Neural cell (in vitro differentiated cells): ENCODE results near the gene SUSD3. TPM values are rescaled to one million over a fixed set of nuclear protein-coding genes. Genes with fewer than 3 reads are reported as not detected.

ENCODE experiments used
- H2AFZ ChIP-seq: fragments of 200-600, 300-800 bp; sonication (generic), shearing (Covaris generic); 2 replicates; pipeline ENCODE4 v1.6.0; 2014; ENCODE audit warnings: low read depth, mild to moderate bottlenecking, antibody characterized with exemption, low read length, moderate library complexity
- H3F3A ChIP-seq: fragments of 200-600 bp; shearing (Covaris generic); 2 replicates; pipeline ENCODE4 v1.6.1; 2016; ENCODE audit warnings: mild to moderate bottlenecking, moderate library complexity, mixed read lengths, antibody characterized with exemption, low read length; ENCODE audit not compliant: insufficient read depth, poor library complexity, severe bottlenecking
- H3K27ac ChIP-seq: fragments of 200-600, 300-800 bp; sonication (generic), shearing (Covaris generic); 2 replicates; pipeline ENCODE4 v1.5.1; 2014; ENCODE audit warnings: mild to moderate bottlenecking, low read length, moderate library complexity
- H3K27me3 ChIP-seq: fragments of 300-800, 200-600 bp; sonication (generic), shearing (Covaris generic); 2 replicates; pipeline ENCODE4 v1.6.0; 2014; ENCODE audit warnings: mild to moderate bottlenecking, low read depth, low read length, moderate library complexity; ENCODE audit not compliant: insufficient read depth
- H3K36me3 ChIP-seq: fragments of 300-800, 200-600 bp; sonication (generic), shearing (Covaris generic); 2 replicates; pipeline ENCODE4 v1.5.1; 2014; ENCODE audit warnings: mild to moderate bottlenecking, antibody characterized with exemption, low read length, moderate library complexity; ENCODE audit not compliant: insufficient read depth
- H3K4me2 ChIP-seq: fragments of 300-800, 200-600 bp; sonication (generic), shearing (Covaris generic); 2 replicates; pipeline ENCODE4 v1.6.0; 2014; ENCODE audit warnings: mild to moderate bottlenecking, low read length
- H3K4me3 ChIP-seq: fragments of 300-800, 200-600 bp; sonication (generic), shearing (Covaris generic); 2 replicates; pipeline ENCODE4 v1.5.1; 2014; ENCODE audit warnings: mild to moderate bottlenecking, low read length, moderate library complexity
- H3K79me2 ChIP-seq: fragments of 200-600 bp; shearing (Covaris generic); replicated peaks from 2 replicates; pipeline ENCODE4 v1.6.0; 2014; ENCODE audit warnings: mild to moderate bottlenecking, low read length, moderate library complexity; ENCODE audit not compliant: insufficient read depth
- H3K9ac ChIP-seq: fragments of 300-800, 200-600 bp; sonication (generic), shearing (Covaris generic); 2 replicates; pipeline ENCODE4 v1.6.1; 2016; ENCODE audit warnings: mild to moderate bottlenecking, low read length, mixed read lengths
- H3K9me2 ChIP-seq: fragments of 200-600 bp; shearing (Covaris generic); 2 replicates; pipeline ENCODE4 v1.6.1; 2016; ENCODE audit warnings: mild to moderate bottlenecking, low read length, mixed read lengths; ENCODE audit not compliant: insufficient read depth
- H3K9me3 ChIP-seq: fragments of 200-600, 300-800 bp; sonication (generic), shearing (Covaris generic); 2 replicates; pipeline ENCODE4 v1.6.1; 2016; ENCODE audit warnings: mild to moderate bottlenecking, mixed run types, low read length, moderate library complexity, mixed read lengths
- H4K20me1 ChIP-seq: fragments of 200-600 bp; shearing (Covaris generic); 2 replicates; pipeline ENCODE4 v1.6.1; 2016; ENCODE audit warnings: mild to moderate bottlenecking, mixed run types; ENCODE audit not compliant: insufficient read depth
- EP300 ChIP-seq: fragments of 450-650 bp; conservative IDR thresholded peaks from 2 replicates; pipeline ENCODE4 v1.6.1; 2014; ENCODE audit warnings: antibody characterized with exemption, mild to moderate bottlenecking, moderate library complexity; ENCODE audit not compliant: poor library complexity, severe bottlenecking
- EZH2 ChIP-seq: fragments of 200-600, 300-800 bp; shearing (Covaris generic), sonication (generic); IDR thresholded peaks from 2 replicates; pipeline ENCODE4 v1.6.1; 2014; ENCODE audit warnings: antibody characterized with exemption, low read length, borderline replicate concordance, mild to moderate bottlenecking; ENCODE audit not compliant: insufficient read depth, poor library complexity, severe bottlenecking
- MXI1 ChIP-seq: fragments of 450-650 bp; conservative IDR thresholded peaks from 2 replicates; pipeline ENCODE4 v1.6.1; 2014; ENCODE audit warnings: antibody characterized with exemption, mild to moderate bottlenecking; ENCODE audit not compliant: poor library complexity, severe bottlenecking
- POLR2AphosphoS5 ChIP-seq: IDR thresholded peaks from 2 replicates; pipeline ENCODE4 v1.6.1; 2012
- RAD21 ChIP-seq: fragments of 450-650 bp; conservative IDR thresholded peaks from 2 replicates; pipeline ENCODE4 v1.6.1; 2014; ENCODE audit warnings: antibody characterized with exemption, mild to moderate bottlenecking, moderate library complexity
- SMC3 ChIP-seq: fragments of 450-650 bp; conservative IDR thresholded peaks from 2 replicates; pipeline ENCODE4 v1.6.1; 2014; ENCODE audit warnings: antibody characterized with exemption, mild to moderate bottlenecking, moderate library complexity; ENCODE audit not compliant: poor library complexity
- TAF1 ChIP-seq: IDR thresholded peaks from 2 replicates; pipeline ENCODE4 v1.6.1; 2012; ENCODE audit warnings: low read depth
- polyA plus RNA-seq: library from polyadenylated mRNA; depleted of rRNA; stranded (reverse); fragments of >200 nt; gene quantifications from 2 replicates; pipeline ENCODE4 v1.2.3, GENCODE V29; 2014
- TF ChIP-seq, protein P1 (sequence below): IDR thresholded peaks from 2 replicates; pipeline ENCODE4 v1.6.1; 2012; ENCODE audit warnings: borderline replicate concordance
- TF ChIP-seq, protein P2 (sequence below): fragments of 450-650 bp; IDR thresholded peaks from 2 replicates; pipeline ENCODE4 v1.5.1; 2014; ENCODE audit warnings: antibody characterized with exemption, mild to moderate bottlenecking, moderate library complexity; ENCODE audit not compliant: poor library complexity, severe bottlenecking

SUSD3 gene
- polyA plus RNA-seq, 1 donor from 2014 or later: not detected

DNA sequence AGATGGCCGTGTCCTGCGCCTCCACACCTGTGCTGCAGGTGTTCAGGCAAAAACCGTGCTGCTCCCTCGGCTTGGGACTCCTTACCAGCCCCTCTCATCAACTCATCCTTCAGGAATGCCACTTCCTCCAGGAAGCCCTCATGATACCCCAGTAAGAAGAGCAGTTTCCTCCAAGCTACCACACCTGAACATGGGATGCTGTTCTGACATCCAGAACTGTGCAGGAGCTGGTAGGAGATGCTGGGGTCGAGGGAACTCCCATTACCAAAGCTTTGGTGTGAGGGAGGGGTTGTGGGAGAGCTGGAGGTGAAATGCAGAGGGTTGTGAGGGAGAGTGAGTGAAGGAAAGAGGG is 56.5 kb downstream of the SUSD3 start:
- Histone ChIP-seq H3K9me3 (no peaks in the 10 kb centered on the region), H3K79me2 (no peaks in the 10 kb centered on the region), H3K9ac (no peak overlapping the region), H3K9me2 (no peaks in the 10 kb centered on the region), H2AFZ (no peak overlapping the region), H3K27me3 (no peaks in the 10 kb centered on the region), H3K27ac (no peak overlapping the region), H3K4me3 (no peak overlapping the region), H3F3A (no peaks in the 10 kb centered on the region), H3K4me2 (no peak overlapping the region), H4K20me1 (no peaks in the 10 kb centered on the region), H3K36me3 (no peaks in the 10 kb centered on the region)
- TF ChIP-seq, protein P1, sequence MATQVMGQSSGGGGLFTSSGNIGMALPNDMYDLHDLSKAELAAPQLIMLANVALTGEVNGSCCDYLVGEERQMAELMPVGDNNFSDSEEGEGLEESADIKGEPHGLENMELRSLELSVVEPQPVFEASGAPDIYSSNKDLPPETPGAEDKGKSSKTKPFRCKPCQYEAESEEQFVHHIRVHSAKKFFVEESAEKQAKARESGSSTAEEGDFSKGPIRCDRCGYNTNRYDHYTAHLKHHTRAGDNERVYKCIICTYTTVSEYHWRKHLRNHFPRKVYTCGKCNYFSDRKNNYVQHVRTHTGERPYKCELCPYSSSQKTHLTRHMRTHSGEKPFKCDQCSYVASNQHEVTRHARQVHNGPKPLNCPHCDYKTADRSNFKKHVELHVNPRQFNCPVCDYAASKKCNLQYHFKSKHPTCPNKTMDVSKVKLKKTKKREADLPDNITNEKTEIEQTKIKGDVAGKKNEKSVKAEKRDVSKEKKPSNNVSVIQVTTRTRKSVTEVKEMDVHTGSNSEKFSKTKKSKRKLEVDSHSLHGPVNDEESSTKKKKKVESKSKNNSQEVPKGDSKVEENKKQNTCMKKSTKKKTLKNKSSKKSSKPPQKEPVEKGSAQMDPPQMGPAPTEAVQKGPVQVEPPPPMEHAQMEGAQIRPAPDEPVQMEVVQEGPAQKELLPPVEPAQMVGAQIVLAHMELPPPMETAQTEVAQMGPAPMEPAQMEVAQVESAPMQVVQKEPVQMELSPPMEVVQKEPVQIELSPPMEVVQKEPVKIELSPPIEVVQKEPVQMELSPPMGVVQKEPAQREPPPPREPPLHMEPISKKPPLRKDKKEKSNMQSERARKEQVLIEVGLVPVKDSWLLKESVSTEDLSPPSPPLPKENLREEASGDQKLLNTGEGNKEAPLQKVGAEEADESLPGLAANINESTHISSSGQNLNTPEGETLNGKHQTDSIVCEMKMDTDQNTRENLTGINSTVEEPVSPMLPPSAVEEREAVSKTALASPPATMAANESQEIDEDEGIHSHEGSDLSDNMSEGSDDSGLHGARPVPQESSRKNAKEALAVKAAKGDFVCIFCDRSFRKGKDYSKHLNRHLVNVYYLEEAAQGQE: no peak
- TF ChIP-seq RAD21 (no peak), EP300 (no peak), SMC3 (no peak), POLR2AphosphoS5 (no peak), MXI1 (no peak), TAF1 (no peak), EZH2 (no peak)
- TF ChIP-seq, protein P2, sequence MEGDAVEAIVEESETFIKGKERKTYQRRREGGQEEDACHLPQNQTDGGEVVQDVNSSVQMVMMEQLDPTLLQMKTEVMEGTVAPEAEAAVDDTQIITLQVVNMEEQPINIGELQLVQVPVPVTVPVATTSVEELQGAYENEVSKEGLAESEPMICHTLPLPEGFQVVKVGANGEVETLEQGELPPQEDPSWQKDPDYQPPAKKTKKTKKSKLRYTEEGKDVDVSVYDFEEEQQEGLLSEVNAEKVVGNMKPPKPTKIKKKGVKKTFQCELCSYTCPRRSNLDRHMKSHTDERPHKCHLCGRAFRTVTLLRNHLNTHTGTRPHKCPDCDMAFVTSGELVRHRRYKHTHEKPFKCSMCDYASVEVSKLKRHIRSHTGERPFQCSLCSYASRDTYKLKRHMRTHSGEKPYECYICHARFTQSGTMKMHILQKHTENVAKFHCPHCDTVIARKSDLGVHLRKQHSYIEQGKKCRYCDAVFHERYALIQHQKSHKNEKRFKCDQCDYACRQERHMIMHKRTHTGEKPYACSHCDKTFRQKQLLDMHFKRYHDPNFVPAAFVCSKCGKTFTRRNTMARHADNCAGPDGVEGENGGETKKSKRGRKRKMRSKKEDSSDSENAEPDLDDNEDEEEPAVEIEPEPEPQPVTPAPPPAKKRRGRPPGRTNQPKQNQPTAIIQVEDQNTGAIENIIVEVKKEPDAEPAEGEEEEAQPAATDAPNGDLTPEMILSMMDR: no peak

DNA sequence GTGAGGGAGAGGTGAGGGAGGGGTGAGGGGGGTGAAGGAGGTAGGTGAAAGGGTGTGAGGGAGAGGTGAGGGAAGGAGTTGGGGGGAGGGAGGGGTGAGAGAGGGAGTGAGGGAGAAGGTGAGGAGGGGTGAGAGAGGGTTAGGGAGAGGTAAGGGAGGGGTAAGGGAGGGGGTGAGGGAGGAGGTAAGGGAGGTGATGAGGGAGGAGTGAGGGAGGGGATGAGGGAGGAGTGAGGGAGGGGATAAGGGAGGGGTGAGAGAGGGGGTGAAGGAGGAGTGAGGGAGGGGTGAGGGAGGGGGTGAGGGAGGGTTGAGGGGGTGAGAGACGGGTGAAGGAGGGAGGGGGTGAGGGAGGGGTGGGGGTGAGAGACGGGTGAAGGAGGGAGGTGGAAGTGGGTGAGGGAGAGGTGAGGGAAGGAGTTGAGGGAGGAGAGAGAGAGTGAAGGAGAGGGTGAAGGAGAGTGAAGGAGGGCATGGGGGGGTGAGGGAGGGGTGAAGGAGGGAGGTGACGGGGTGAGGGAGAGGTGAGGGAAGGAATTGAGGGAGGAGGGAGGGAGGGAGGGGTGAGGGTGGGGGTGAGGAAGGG is 57.1 kb downstream of the SUSD3 start:
- H2AFZ ChIP-seq: no peak overlapping the region
- H3K4me2 ChIP-seq: no peak overlapping the region
- H3F3A ChIP-seq: no peaks in the 10 kb centered on the region
- TF ChIP-seq MXI1 (no peak), SMC3 (no peak), EZH2 (no peak), EP300 (no peak), POLR2AphosphoS5 (no peak), TAF1 (no peak), RAD21 (no peak)
- TF ChIP-seq, protein P1: no peak
- TF ChIP-seq, protein P2: no peak
- no peaks in the 10 kb centered on the region for H3K9me2 ChIP-seq
- H3K27me3 ChIP-seq: no peaks in the 10 kb centered on the region
- H3K27ac ChIP-seq: no peak overlapping the region
- no peaks in the 10 kb centered on the region for H3K36me3 ChIP-seq
- H4K20me1 ChIP-seq: no peaks in the 10 kb centered on the region
- H3K9me3 ChIP-seq: no peaks in the 10 kb centered on the region
- H3K9ac ChIP-seq: no peak overlapping the region
- H3K4me3 ChIP-seq: no peak overlapping the region
- no peaks in the 10 kb centered on the region for H3K79me2 ChIP-seq
